ENCODE measurements around the gene ZFPM1.
"Not testable (repeated sequence)": the region's sequence is repeated elsewhere in the genome, so short reads cannot be mapped to it uniquely, and the experiment has no call there.

The ZFPM1 gene

DNA sequence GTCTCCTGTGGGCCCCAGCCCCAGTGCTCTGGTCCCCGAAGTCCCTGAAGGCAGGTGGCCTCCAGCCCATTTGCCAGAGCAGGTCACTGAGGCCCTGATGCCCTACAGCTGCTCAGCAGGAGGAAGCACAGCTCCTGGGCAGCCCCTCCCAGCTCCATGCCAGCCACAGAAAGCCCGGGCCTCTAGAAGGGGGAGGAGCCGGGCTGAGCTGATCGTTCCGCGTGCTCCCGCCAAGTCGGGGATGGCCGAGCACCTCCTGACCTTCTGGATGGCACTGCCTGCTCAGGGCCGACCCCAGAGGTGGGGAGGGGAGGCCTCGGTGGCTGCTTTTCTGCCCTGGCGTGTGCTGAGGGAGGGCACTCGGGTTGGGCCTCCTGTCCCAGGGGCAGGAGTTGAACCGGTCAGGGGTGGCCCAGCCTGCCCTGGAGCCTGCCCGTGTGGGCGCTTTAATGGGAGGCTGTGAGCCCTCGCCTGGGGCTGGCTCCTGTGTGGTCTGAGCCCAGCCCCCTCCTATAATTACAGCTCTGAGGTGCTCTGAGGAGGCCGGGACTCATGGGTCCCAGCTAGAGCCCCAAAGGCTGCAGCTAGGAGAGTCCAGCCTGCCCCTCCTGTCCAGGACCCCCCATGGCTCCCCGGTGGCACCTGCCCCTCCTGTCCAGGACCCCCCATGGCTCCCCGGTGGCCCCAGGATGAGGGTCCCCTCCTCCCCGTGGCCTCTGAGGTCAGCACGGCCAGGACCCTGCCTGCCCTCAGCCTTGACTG is 29.7 kb downstream of the ZFPM1 start:
- no peak for DNase-seq

GRCh38 chr16:88483392-88483641 is 30.2 kb downstream of the ZFPM1 start:
- DNase-seq, result no peak

DNA sequence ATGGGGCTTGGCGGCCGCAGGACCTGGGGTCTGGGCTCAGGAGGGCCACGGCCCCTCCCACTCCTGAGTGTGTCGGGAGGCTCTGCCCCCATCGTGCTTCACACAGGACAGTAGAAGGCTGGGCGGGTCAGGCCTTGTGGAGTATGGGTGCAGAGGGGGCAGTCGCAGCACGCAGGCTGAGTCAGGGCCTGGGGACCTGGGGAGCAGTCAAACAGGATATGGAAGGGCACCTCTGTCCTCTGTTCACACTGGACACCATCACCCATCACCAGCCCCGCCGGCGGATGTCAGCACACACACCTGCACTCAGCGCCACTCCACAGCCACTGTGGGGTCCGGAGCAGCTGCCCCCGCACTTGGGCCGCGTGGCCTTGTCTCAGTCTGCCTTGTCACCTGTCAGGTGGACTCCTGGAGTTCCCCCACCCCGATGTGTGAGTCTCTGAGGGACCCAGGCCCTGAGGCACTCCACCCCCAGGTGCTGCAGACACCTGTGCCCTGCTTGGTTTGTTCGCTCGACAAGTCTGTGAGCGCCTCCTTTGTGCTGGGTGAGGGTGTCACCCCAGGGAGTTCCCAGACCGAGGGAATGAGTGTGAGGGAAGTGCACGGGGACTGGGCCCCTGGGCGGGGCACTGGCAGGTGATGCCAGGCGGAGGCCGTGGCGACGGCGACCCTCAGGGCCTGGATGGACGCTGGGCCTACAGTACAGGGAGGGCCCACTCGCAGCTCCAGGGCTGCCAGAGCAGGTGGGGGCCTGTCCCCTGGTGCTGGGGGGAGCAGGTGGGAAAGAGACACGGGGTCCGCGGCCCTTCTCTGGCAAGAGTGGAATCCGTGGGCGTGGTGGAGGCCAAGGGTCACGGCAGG is 31.7 kb downstream of the ZFPM1 start:
- DNase-seq, result no peak

DNA sequence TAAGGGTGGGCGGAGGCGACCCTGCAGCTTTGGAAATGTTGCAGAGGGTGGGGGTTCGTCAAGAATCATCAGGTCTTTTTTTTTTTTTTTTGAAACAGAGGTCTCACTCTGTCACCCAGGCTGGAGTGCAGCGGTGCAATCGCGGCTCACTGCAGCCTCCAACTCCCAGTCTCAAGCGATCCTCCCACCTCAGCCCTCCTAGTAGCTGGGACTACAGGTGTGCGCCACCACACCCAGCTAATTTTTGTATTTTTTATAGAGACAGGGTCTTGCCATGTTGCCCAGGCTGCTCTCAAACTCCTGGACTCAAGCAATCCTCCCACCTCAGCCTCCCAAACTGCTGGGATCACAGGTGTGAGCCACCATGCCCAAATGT is 32.3 kb downstream of the ZFPM1 start:
- not testable (repeated sequence) for DNase-seq

DNA sequence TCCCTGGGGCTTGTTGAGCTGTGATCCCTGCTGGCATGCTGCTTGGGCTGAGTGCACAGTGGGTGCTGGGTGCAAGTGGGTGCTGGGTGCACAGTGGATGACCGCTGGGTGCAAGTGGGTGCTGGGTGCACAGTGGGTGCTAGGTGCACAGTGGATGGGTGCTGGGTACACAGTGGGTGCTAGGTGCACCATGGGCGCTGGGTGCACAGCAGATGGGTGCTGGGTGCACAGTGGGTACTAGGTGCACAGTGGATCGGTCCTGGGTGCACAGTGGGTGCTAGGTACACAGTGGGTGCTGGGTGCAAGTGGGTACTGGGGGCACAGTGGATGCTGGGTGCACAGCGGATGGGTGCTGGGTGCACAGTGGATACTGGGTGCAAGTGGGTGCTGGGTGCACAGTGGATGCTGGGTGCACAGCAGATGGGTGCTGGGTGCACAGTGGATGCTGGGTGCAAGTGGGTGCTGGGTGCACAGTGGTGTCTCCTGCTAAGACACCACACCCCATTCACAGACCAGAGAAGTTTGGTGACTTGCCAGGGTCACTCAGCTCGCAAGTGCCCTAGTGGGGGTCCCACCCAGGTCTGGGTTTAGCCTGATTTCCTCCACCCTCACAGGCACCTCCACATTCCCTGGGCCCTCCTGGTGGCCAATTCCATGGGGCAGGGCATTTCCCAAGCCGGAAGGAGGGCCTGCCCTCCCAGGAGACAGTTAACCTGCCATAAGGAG is 33.5 kb downstream of the ZFPM1 start:
- no peak for DNase-seq

DNA sequence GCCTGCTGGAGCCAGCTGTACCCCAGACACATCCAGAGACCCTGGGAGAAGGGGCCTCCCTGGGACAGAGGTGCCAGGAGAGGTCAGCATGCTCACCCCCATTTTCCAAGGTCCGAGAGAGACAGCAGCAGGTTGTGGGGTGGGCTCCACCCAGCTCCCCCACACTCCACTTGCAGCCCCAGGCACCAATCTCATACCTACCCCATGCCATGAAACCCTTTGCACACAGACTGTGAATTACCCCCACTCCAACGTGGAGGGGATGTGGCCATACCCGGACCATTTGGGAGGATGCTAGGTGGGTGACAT is 34.0 kb downstream of the ZFPM1 start:
- no peak for DNase-seq

DNA sequence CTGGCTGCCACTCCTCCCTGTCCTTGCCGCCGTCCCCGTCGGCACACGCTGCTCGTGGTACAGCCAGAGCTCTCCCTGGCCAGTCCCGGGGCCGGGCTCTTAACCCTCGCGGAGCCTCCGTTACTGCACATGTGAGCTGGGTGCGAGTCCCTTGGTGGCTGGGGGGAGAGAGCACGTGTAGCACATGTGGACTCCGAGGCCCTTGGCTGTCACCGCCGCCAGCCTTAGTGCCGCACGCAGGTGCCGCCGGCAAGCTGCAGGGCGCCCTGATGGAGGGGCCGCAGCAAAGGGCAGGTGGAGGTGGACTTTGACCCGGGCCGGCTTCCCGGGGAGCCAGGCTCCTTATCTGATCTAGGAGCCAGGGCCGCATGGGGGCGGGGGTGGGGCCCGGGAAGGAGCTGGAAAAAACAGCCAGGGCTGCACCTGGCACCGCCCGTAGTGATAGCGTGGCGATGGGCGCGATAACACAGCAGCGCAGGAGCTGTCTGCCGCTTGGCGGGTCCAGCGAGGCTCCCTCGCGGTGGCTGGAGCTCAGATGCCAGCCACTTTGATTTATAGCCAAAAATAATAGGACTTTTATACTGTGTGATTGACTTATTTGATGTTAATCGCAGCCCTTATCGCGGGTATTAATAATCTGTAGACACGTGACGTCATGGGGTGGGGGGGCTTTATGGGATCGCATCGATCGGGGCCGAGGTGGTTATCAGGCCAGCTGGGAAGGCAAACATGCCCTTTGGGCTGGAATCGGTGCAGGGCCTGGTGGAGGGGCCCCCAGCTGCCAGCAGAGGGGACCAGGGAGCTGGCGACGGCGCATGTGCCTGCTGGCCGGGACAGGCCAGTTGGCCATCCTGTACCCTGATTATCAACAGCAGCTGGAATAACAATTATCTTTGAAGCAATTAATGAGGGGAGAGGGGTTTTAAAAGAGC is 35.1 kb downstream of the ZFPM1 start:
- no peak for DNase-seq

DNA sequence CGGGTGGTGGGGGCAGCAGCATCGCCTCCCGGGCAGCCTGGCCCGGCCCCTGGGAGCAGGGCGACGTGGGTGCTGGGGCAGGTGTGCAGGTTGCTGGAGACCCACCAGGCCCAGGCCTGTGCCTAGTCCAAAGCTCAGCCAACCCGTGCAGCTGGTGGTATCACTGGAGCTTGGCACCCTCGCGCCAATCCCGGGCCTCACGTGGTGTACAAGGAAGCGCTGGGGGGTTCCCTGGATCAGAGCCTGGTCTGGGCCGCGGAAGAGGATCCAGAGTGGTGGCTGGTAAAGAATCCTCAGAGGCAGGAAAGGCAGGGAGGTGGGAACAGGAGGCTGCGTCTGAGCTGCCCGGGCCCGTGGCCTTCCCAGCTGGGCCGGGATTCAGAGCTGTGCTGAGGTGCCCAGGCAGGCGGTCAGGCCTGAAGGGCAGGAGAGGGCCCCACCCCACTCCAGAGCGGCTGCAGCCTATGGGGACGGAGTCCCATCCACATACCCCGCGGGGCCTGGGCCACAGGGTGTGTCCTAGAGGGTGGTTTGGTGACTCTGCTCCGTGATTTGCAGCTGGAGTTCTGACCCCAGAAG is 36.2 kb downstream of the ZFPM1 start:
- DNase-seq, result no peak

- no peak for DNase-seq
Observed at GRCh38 chr16:88491001-88491559, 38.0 kb downstream of the ZFPM1 start.

DNA sequence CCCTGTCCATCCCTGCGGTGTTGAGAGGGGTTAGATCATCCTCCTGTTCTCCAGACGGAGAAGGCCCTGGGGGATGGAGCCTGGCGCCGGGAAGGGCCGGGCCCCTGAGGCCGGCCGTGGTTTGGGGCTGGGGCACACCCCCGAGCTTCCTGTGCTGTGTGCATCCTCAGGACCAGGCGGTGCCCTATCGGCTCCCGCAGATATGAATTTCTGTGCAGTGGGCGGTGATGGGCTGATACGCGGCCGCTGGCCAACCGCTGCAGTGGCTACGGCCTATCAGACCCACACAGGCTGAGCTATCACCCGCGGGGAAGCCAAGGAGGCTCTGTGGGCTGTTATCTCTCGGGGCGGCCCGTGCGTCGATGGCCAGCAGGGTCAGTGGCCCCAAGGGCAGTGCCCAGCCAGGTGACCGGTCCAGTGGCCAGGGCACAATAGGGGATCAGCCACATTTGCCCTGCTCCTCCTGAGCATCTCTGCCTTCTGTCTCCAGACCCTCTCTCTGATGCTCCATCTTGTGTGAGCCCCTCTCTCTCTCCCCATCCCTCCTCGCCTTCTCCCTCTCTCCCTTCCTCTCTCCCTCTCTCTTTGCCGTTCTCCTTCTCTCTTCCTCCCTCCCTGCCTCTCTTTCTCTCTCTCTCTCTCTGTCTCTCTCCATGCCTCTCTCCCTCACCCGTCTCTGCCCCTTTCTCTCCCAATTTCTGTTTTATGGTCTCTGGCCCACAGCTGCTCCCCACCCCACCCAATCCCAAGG is 38.7 kb downstream of the ZFPM1 start:
- peak; percentile 98 for DNase-seq

DNA sequence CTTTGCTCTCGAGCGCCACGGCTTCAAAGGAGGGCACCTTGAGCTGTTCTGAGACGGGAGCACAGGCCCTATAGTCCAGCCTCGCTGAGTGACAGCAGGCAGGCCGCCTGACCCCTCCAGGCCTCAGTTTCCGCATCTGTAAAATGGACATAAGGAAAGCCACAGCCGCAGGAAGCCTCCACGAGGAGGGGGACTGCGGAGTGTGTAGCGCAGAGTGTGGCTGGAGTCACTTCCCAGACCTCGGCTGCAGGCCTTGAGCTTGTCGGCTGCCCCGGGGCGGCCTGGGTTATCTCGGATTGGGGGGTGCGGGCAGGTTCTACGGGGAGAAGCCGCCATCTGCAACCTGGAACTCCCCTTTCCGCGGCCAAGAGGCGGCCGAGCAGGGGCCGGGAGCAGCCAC is 40.8 kb downstream of the ZFPM1 start:
- peak; percentile 73 for DNase-seq

DNA sequence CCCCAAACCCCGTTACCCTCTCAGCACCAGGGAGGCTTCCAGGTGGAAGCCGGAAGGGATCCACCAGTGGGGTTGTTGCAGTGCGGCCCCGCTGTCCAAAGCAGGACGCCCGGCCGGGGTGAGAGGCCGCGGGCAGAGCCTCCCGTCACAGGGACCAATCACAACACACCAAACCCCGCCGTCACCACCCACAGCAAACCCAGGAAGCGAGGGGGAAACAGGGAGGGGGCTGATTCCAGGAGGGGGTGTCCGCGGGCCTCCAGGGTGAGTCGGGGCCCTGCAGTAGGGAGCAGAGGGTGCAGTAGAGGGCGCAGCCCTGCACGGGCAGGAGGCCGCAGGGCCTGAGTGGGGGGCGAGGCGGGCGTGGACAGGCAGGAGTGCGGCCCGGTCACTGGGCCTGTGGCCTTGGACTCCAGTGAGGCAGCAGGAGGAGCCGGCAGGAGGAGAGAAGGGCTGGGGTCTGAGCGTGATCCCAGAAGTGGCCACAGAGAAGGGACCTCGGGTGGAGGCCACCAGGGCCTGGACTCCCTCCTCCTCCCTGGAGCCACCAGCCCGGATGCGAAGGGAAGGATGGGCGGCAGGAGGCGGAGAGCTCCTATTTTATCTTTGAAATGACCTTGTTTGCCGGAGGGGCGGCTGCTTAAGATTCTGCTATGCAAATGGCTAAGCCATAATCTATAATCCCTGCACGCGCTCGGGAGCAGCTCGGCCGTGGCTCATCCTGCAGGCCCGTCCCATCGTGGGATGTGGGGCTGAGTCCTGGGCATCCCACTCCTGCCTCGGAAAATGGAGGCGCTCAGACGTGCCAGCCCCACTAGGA is 41.5 kb downstream of the ZFPM1 start:
- peak; percentile 89 for DNase-seq

- DNase-seq, result no peak
Observed at GRCh38 chr16:88495268-88495772, 42.2 kb downstream of the ZFPM1 start.

- peak; percentile 97 for DNase-seq
Observed at GRCh38 chr16:88497561-88498462, 44.7 kb downstream of the ZFPM1 start.

GRCh38 chr16:88498576-88499208 is 45.6 kb downstream of the ZFPM1 start:
- peak; percentile 74 for DNase-seq

- DNase-seq, result peak; percentile 60
Observed at GRCh38 chr16:88499292-88499691, 46.2 kb downstream of the ZFPM1 start.

- DNase-seq, result peak; percentile 84
Observed at GRCh38 chr16:88499836-88500251, 46.8 kb downstream of the ZFPM1 start.

GRCh38 chr16:88500255-88500661 is 47.2 kb downstream of the ZFPM1 start:
- DNase-seq, result no peak

DNA sequence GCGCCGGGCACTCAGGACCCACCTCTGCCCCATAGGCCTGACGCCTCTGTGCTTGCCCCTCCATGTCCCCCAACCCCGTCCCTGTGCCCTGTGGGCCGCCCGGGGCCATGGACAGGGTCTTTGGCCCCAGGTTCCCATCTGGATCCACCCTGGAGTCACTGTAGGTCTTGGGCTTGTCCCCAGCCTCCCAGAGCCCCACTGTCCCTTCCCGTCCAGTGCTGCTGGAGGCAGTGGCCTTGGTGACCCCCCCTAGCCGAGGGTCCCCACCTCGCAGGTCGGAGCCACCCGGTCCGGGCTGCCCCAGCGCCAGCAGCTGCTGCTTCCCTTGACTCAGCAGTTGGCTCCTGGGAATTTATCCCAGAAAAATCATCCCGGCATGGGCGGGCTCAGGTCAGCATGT is 49.3 kb downstream of the ZFPM1 start:
- no peak for DNase-seq

All from OCI-M1 (cell line).